ENCODE measurements around the gene TEDDM1.

- TF ChIP-seq POU6F1 (CRISPR knock-in tag; IDR thresholded peaks at IDR 0.05; ENCODE audit: borderline replicate concordance, low read depth) (no peak), GLIS3 (CRISPR knock-in tag; IDR thresholded peaks at IDR 0.05) (no peak)
These were observed 4.6 kb downstream of the TEDDM1 start for GRCh38 chr1:182395906-182396305.
